Endothelial cell of umbilical vein (primary cell): ENCODE measurements around the gene SAMD9L. TPM values are rescaled to one million over a fixed set of nuclear protein-coding genes. Genes with fewer than 3 reads are reported as not detected.
"Not testable (repeated sequence)": the region's sequence is repeated elsewhere in the genome, so short reads cannot be mapped to it uniquely, and the experiment has no call there.

ENCODE experiments used
- BruUV-seq: library from RNA; stranded (reverse); fragments of 400-500 nt; replicated peaks from 2 replicates; lab custom pipeline; 2021; lab: Mats Ljungman, UMichigan
- CTCF ChIA-PET: fragments of 300-600, 350-600 bp; sonication (Branson Sonifier 250); formaldehyde crosslinking; loops from one replicate; lab custom pipeline; 2021; ENCODE audit warnings: antibody characterized with exemption, inconsistent platforms; lab: Charles Lee
- POLR2A ChIA-PET: fragments of 300-600, 350-600 bp; sonication (Branson Sonifier 250); formaldehyde crosslinking; loops from one replicate; lab custom pipeline; 2021; ENCODE audit warnings: antibody characterized with exemption, inconsistent platforms; lab: Charles Lee
- DNase-seq: peaks from one replicate; pipeline ENCODE4 v3.0.0-alpha.2; 2011; ENCODE audit warnings: low read depth, low spot score
- FAIRE-seq: peaks from 2 replicates; lab custom pipeline; 2011; peaks lifted over from hg19 to GRCh38; lab: Jason Lieb, UNC
- H2AFZ ChIP-seq: 2 replicates; pipeline ENCODE4 v1.6.0; 2012; ENCODE audit warnings: low read depth, low read length, control low read depth, inconsistent platforms
- H3K27ac ChIP-seq: 2 replicates; pipeline ENCODE4 v1.5.1; 2011; ENCODE audit warnings: low read depth, mild to moderate bottlenecking, control low read depth, low read length, moderate library complexity; ENCODE audit not compliant: insufficient read depth
- H3K27me3 ChIP-seq, 2 experiments: 2 replicates each; pipeline versions ENCODE4 v1.6.0 to v1.6.1; 2011; ENCODE audit warnings: low read length in 2 of 2, mixed read lengths in 1 of 2; ENCODE audit not compliant: control insufficient read depth in 2 of 2, insufficient read depth in 2 of 2
- H3K36me3 ChIP-seq, 2 experiments: 2 replicates in 1 of 2; 3 replicates in 1 of 2; pipeline ENCODE4 v1.5.1; 2011; ENCODE audit warnings: low read length in 2 of 2, mild to moderate bottlenecking in 1 of 2, moderate library complexity in 1 of 2; ENCODE audit not compliant: control insufficient read depth in 2 of 2, insufficient read depth in 2 of 2; ENCODE audit errors: extremely low read depth in 1 of 2
- H3K4me1 ChIP-seq: 3 replicates; pipeline ENCODE4 v1.5.1; 2011; ENCODE audit warnings: mild to moderate bottlenecking, low read length; ENCODE audit not compliant: control insufficient read depth, insufficient read depth; ENCODE audit errors: extremely low read depth
- H3K4me2 ChIP-seq: 2 replicates; pipeline ENCODE4 v1.6.1; 2011; ENCODE audit warnings: low read length, control low read depth, mixed read lengths; ENCODE audit not compliant: insufficient read depth
- H3K4me3 ChIP-seq, 3 experiments: fragments of 200-600 bp in 1 of 3; sonication (generic), shearing (Covaris generic) in 1 of 3; replicated peaks in 1 of 3; 2 replicates each; pipeline ENCODE4 v1.5.1; 2011 to 2016; ENCODE audit warnings: control low read depth in 3 of 3, low read length in 3 of 3, mild to moderate bottlenecking in 2 of 3, inconsistent platforms in 1 of 3, low read depth in 1 of 3, moderate library complexity in 1 of 3; ENCODE audit not compliant: insufficient read depth in 1 of 3
- H3K79me2 ChIP-seq: 2 replicates; pipeline ENCODE4 v1.6.0; 2012; ENCODE audit warnings: low read length, inconsistent platforms; ENCODE audit not compliant: control insufficient read depth, insufficient read depth
- H3K9ac ChIP-seq: replicated peaks from 2 replicates; pipeline ENCODE3; 2011; ENCODE audit warnings: low read length, control low read depth; ENCODE audit not compliant: insufficient read depth; ENCODE audit errors: extremely low read depth
- H3K9me1 ChIP-seq: replicated peaks from 3 replicates; pipeline ENCODE4 v1.6.0; 2011; ENCODE audit warnings: mild to moderate bottlenecking, low read length; ENCODE audit not compliant: control insufficient read depth, insufficient read depth; ENCODE audit errors: extremely low read depth
- H3K9me3 ChIP-seq: replicated peaks from 2 replicates; pipeline ENCODE4 v1.5.1; 2012; ENCODE audit warnings: low read length, inconsistent platforms; ENCODE audit not compliant: control insufficient read depth, insufficient read depth
- H4K20me1 ChIP-seq: replicated peaks from 2 replicates; pipeline ENCODE3; 2011; ENCODE audit warnings: mild to moderate bottlenecking, low read length; ENCODE audit not compliant: control insufficient read depth, insufficient read depth; ENCODE audit errors: extremely low read depth
- EZH2 ChIP-seq: IDR thresholded peaks from 2 replicates; pipeline ENCODE4 v1.6.1; 2012; ENCODE audit warnings: borderline replicate concordance, low read depth, mild to moderate bottlenecking, moderate library complexity, low read length, inconsistent platforms; ENCODE audit not compliant: severe bottlenecking
- FOS ChIP-seq: IDR thresholded peaks from 2 replicates; pipeline ENCODE4 v1.6.1; 2011; ENCODE audit warnings: mild to moderate bottlenecking, low read length, moderate library complexity, borderline replicate concordance; ENCODE audit not compliant: insufficient read depth
- GATA2 ChIP-seq: IDR thresholded peaks from 2 replicates; pipeline ENCODE4 v1.7.0; 2011; ENCODE audit warnings: low read depth, mild to moderate bottlenecking, moderate library complexity, mixed read lengths, low read length; ENCODE audit not compliant: insufficient read length, insufficient read depth
- JUN ChIP-seq: IDR thresholded peaks from 2 replicates; pipeline ENCODE4 v1.6.1; 2011; ENCODE audit warnings: borderline replicate concordance, low read depth; ENCODE audit not compliant: insufficient read length, insufficient read depth
- MAX ChIP-seq: IDR thresholded peaks from 2 replicates; pipeline ENCODE4 v1.6.1; 2011; ENCODE audit not compliant: insufficient read depth, insufficient read length
- MYC ChIP-seq: IDR thresholded peaks from one replicate; pipeline ENCODE4 v1.6.1; 2011; ENCODE audit warnings: mild to moderate bottlenecking, low read depth, low read length
- POLR2A ChIP-seq: IDR thresholded peaks from 2 replicates; pipeline ENCODE4 v1.6.1; 2012; ENCODE audit warnings: low read depth, mild to moderate bottlenecking, control low read depth, low read length
- POLR2AphosphoS5 ChIP-seq: IDR thresholded peaks from 2 replicates; pipeline ENCODE4 v1.6.1; 2012; ENCODE audit warnings: low read depth, mild to moderate bottlenecking, control low read depth, low read length, moderate library complexity; ENCODE audit not compliant: insufficient read depth
- dilution Hi-C: fragments of 300-500 bp; cut with MboI; formaldehyde crosslinking; loops from one replicate; pipeline ENCODE4 v1.15.0; 2019; ENCODE audit warnings: low sequenced_read_pairs; ENCODE audit not compliant: extremely low pct_ligation_motif_present
- intact Hi-C: fragments of 100-400 bp; cut with micrococcal nuclease; formaldehyde crosslinking; loops from one replicate; pipeline ENCODE4 v1.10.0; 2022
- polyA plus RNA-seq, 4 experiments: library from polyadenylated mRNA; depleted of rRNA in 3 of 4; stranded (reverse) in 3 of 4; unstranded in 1 of 4; fragments of >200 nt; gene quantifications; 2 replicates each; pipeline versions ENCODE4 v1.2.1 to v1.2.3, GENCODE V29; 2011 to 2012; ENCODE audit warnings: missing spikeins in 1 of 4
- total RNA-seq: library from RNA; stranded (reverse); gene quantifications from 2 replicates; pipeline ENCODE4 v1.2.3, GENCODE V29; 2021
- TF ChIP-seq, protein P1 (sequence below), 2 donors: IDR thresholded peaks; 1 replicate in 1 of 2; 2 replicates in 1 of 2; pipeline ENCODE4 v1.5.1; 2011; ENCODE audit warnings: low read length in 2 of 2, mild to moderate bottlenecking in 2 of 2, moderate library complexity in 2 of 2, control low read depth in 1 of 2, inconsistent platforms in 1 of 2, low read depth in 1 of 2; ENCODE audit not compliant: insufficient read depth in 1 of 2; ENCODE audit errors: extremely low read depth in 1 of 2

Gene SAMD9L
- total and polyA plus RNA-seq, 2 donors (not counting 3 experiments of a cell fraction or from before 2014, with no cell fraction given), result 2.7 to 14.9 TPM

DNA sequence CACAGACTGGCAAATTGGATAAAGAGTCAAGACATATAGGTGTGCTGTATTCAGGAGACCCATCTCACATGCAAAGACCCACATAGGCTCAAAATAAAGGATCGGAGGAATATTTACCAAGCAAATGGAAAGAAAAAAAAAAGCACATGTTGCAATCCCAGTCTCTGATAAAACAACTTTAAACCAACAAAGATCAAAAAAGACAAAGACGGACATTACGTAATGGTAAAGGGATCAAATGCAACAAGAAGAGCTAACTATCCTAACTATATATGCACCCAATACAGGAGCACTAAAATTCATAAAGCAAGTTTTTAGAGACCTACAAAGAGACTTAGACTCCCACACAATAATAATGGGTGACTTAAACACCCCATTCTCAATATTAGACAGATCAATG lies 24.7 kb downstream of the SAMD9L start:
- intact Hi-C loops, H3K9me3 ChIP-seq, CTCF ChIA-PET, H4K20me1 ChIP-seq, H3K27ac ChIP-seq, H3K36me3 ChIP-seq, H3K79me2 ChIP-seq, H3K4me2 ChIP-seq, FAIRE-seq, H3K27me3 ChIP-seq, POLR2A ChIA-PET, H3K4me1 ChIP-seq, H3K9me1 ChIP-seq, H3K4me3 ChIP-seq, H3K9ac ChIP-seq, BruUV-seq, dilution Hi-C loops, H2AFZ ChIP-seq, DNase-seq: not testable (repeated sequence)

DNA sequence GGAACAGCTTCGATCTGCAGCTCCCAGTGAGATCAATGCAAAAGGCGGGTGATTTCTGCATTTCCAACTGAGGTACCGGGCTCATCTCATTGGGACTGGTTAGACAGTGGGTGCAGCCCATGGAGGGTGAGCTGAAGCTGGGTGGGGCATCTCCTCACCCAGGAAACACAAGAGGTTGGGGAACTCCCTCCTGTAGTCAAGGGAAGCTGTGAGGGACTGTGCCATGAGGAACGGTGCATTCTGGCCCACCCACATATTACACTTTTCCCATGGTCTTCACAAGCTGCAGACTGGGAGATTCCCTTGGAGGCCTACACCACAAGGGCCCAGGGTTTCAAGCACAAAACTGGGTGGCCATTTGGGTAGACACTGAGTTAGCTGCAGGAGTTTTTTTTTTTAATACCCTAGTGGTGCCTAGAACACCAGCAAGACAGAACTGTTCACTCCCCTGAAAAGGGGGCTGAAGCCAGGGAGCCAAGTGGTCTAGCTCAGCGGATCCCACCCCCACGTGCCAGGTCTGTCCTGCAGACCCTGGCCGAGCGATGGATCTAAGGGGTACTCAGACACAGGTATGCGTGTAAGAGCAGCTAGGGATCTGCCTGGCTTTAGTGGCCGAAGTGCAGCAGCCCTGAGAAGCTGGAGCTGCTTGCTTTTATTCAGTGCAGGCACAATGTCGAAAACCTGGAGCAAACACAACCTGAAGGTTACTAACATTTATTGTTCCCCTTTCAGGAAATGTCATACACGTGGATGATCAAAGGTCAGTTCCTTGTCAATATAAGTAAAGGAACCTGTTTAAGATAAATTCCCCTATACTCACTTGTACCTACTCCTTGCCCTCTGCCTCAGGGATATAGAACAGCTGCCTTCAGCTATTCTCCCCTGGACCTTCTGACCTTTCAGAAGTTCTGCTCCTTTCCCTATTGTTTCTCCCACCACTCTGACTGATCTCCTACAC lies 27.3 kb downstream of the SAMD9L start:
- Histone ChIP-seq H3K9me3 (no peaks in the 10 kb centered on the region), H3K9me1 (no peaks in the 10 kb centered on the region), H2AFZ (no peak overlapping the region), H3K79me2 (no peaks in the 10 kb centered on the region), H3K4me3 (no peak overlapping the region), H3K4me1 (peaks cover 10% of the 10 kb centered on the region), H4K20me1 (no peaks in the 10 kb centered on the region), H3K36me3 (no peaks in the 10 kb centered on the region), H3K9ac (no peak overlapping the region), H3K27me3 (no peaks in the 10 kb centered on the region), H3K4me2 (no peak overlapping the region), H3K27ac (no peak overlapping the region)
- ChIA-PET POLR2A (interaction anchor here (0.7 kb wide), 1 partner anchor 189 kb away, joined by 3 read pairs; no protein-coding TSS in a partner anchor), CTCF (interaction anchor here (0.9 kb wide), 1 partner anchor 24 kb away, joined by 3 read pairs; no protein-coding TSS in a partner anchor)
- dilution Hi-C loops (no loop called here), intact Hi-C loops (no loop called here)
- FAIRE-seq (no peak), DNase-seq (no peak)
- TF ChIP-seq EZH2 (no peak), POLR2A (no peak), POLR2AphosphoS5 (no peak), JUN (no peak), FOS (no peak), MYC (no peak), MAX (no peak), GATA2 (no peak)
- TF ChIP-seq, protein P1, sequence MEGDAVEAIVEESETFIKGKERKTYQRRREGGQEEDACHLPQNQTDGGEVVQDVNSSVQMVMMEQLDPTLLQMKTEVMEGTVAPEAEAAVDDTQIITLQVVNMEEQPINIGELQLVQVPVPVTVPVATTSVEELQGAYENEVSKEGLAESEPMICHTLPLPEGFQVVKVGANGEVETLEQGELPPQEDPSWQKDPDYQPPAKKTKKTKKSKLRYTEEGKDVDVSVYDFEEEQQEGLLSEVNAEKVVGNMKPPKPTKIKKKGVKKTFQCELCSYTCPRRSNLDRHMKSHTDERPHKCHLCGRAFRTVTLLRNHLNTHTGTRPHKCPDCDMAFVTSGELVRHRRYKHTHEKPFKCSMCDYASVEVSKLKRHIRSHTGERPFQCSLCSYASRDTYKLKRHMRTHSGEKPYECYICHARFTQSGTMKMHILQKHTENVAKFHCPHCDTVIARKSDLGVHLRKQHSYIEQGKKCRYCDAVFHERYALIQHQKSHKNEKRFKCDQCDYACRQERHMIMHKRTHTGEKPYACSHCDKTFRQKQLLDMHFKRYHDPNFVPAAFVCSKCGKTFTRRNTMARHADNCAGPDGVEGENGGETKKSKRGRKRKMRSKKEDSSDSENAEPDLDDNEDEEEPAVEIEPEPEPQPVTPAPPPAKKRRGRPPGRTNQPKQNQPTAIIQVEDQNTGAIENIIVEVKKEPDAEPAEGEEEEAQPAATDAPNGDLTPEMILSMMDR (IDR thresholded peaks at IDR 0.05; ENCODE audit: extremely low read depth in 1 of 2, insufficient read depth in 1 of 2, low read depth in 1 of 2, low read length in 2 of 2), result no peak
- BruUV-seq, result no TSS peak
